Body of pancreas (tissue), 4 donors: ENCODE results near the gene DBR1.

ENCODE experiments used
- POLR2A ChIP-seq, 3 donors: fragments of 450-650 bp; IDR thresholded peaks; one replicate each; pipeline ENCODE4 v1.6.1; 2016; ENCODE audit warnings: antibody characterized with exemption in 3 of 3, mild to moderate bottlenecking in 2 of 3
- TF ChIP-seq, protein P1 (sequence below), 7 experiments: fragments of 450-650 bp in 4 of 7; fragments of 200-600 bp in 3 of 7; sonication (generic) in 3 of 7; IDR thresholded peaks; one replicate each; pipeline ENCODE4 v1.5.1; 2016 to 2019; ENCODE audit warnings: antibody characterized with exemption in 7 of 7

DNA sequence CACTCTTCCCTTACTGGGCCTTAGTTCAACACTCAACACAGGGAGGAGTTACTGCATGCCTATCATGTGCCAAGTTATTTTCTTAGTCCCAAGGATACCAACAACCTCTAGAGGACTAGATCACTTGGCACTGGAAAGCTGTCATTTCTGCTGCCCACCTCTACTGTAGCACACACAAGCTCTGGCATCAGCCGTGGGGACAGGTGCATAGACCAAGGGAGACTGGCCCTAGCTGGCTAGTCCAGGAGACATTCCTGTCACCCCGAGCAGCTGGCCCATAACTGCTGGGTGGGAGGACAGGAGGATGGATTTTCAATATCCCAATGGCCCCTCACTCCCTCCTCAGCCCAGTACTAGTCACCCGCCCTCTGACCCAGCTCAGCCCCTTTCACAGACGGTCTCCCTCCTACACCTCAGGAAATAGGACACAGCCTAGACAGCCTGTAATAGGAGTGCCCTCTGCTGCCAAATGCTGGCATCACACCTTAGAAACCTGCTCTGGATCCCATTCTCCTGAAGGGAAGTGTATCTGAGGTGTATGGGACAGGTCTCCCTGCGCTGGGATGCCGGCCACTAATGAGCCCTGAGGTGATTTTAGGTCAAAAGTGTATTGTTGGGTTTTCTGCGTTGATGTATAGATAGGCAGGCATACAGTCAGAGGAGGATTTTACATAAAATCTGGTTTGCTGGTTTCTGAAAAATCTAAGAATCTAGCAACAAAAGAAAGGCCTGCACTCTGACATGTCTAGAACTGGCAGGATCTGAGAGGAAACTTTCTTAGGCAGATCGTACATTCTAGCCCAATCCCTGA, 55.9 kb downstream of the DBR1 start:
- TF ChIP-seq, protein P1, sequence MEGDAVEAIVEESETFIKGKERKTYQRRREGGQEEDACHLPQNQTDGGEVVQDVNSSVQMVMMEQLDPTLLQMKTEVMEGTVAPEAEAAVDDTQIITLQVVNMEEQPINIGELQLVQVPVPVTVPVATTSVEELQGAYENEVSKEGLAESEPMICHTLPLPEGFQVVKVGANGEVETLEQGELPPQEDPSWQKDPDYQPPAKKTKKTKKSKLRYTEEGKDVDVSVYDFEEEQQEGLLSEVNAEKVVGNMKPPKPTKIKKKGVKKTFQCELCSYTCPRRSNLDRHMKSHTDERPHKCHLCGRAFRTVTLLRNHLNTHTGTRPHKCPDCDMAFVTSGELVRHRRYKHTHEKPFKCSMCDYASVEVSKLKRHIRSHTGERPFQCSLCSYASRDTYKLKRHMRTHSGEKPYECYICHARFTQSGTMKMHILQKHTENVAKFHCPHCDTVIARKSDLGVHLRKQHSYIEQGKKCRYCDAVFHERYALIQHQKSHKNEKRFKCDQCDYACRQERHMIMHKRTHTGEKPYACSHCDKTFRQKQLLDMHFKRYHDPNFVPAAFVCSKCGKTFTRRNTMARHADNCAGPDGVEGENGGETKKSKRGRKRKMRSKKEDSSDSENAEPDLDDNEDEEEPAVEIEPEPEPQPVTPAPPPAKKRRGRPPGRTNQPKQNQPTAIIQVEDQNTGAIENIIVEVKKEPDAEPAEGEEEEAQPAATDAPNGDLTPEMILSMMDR (IDR thresholded peaks at IDR 0.05) = peak; percentile 63 to 84 (median 78)
- no peak for TF ChIP-seq POLR2A (IDR thresholded peaks at IDR 0.05)
